HCT116 (cell line): ENCODE measurements around the gene APBA1.

ENCODE experiments used
- EZH2 ChIP-seq: fragments of 200-600 bp; sonication (generic); IDR thresholded peaks from 2 replicates; pipeline ENCODE4 v1.6.1; 2017; ENCODE audit warnings: antibody characterized with exemption, mixed run types
- POLR2AphosphoS5 ChIP-seq: IDR thresholded peaks from 2 replicates; pipeline ENCODE4 v1.6.1; 2011; ENCODE audit warnings: mild to moderate bottlenecking, low read depth, low read length, moderate library complexity
- ZNF274 ChIP-seq: fragments of 200-500 bp; sonication (Bioruptor generic); IDR thresholded peaks from 2 replicates; pipeline ENCODE4 v1.6.1; 2014; ENCODE audit warnings: mild to moderate bottlenecking, low read depth, low read length, inconsistent platforms
- TF ChIP-seq, protein P1 (sequence below), 3 experiments: fragments of 200-600 bp in 1 of 3; sonication (generic) in 1 of 3; IDR thresholded peaks in 2 of 3; conservative IDR thresholded peaks in 1 of 3; 2 replicates each; pipeline ENCODE4 v1.5.1; 2012 to 2017; ENCODE audit warnings: low read depth in 2 of 3, low read length in 2 of 3, antibody characterized with exemption in 1 of 3, borderline replicate concordance in 1 of 3, control low read depth in 1 of 3, mild to moderate bottlenecking in 1 of 3, mixed read lengths in 1 of 3, mixed run types in 1 of 3, moderate library complexity in 1 of 3; ENCODE audit not compliant: insufficient read depth in 1 of 3
- TF ChIP-seq, protein P2 (sequence below): IDR thresholded peaks from 2 replicates; pipeline ENCODE4 v1.6.1; 2012; ENCODE audit warnings: low read depth

DNA sequence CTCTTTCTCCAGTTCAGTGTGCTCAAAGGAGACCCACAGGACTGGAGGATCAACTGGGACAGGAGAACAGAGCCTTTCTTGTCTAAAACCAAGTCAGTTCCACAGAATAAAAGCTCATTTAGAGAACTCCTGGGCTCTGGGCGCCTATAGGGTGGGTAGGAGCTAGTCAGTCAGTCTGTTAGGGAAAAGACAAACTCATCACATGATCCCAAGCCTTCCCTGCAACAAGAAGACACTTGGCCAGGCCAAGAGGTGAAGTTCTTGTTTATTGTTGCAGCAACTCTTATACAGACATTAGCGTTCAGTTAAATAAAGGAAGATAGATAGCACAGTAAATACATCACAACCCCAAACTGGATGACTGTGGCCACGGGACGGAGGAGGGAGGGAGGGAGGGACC, 244.9 kb downstream of the APBA1 start:
- TF ChIP-seq, protein P1, sequence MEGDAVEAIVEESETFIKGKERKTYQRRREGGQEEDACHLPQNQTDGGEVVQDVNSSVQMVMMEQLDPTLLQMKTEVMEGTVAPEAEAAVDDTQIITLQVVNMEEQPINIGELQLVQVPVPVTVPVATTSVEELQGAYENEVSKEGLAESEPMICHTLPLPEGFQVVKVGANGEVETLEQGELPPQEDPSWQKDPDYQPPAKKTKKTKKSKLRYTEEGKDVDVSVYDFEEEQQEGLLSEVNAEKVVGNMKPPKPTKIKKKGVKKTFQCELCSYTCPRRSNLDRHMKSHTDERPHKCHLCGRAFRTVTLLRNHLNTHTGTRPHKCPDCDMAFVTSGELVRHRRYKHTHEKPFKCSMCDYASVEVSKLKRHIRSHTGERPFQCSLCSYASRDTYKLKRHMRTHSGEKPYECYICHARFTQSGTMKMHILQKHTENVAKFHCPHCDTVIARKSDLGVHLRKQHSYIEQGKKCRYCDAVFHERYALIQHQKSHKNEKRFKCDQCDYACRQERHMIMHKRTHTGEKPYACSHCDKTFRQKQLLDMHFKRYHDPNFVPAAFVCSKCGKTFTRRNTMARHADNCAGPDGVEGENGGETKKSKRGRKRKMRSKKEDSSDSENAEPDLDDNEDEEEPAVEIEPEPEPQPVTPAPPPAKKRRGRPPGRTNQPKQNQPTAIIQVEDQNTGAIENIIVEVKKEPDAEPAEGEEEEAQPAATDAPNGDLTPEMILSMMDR (IDR thresholded peaks at IDR 0.05 in 2 of 3, conservative IDR thresholded peaks at IDR 0.05 in 1 of 3; ENCODE audit: borderline replicate concordance in 1 of 3, insufficient read depth in 1 of 3, low read depth in 2 of 3, low read length in 2 of 3): no peak
- TF ChIP-seq ZNF274 (no peak), EZH2 (no peak), POLR2AphosphoS5 (no peak)
- TF ChIP-seq, protein P2, sequence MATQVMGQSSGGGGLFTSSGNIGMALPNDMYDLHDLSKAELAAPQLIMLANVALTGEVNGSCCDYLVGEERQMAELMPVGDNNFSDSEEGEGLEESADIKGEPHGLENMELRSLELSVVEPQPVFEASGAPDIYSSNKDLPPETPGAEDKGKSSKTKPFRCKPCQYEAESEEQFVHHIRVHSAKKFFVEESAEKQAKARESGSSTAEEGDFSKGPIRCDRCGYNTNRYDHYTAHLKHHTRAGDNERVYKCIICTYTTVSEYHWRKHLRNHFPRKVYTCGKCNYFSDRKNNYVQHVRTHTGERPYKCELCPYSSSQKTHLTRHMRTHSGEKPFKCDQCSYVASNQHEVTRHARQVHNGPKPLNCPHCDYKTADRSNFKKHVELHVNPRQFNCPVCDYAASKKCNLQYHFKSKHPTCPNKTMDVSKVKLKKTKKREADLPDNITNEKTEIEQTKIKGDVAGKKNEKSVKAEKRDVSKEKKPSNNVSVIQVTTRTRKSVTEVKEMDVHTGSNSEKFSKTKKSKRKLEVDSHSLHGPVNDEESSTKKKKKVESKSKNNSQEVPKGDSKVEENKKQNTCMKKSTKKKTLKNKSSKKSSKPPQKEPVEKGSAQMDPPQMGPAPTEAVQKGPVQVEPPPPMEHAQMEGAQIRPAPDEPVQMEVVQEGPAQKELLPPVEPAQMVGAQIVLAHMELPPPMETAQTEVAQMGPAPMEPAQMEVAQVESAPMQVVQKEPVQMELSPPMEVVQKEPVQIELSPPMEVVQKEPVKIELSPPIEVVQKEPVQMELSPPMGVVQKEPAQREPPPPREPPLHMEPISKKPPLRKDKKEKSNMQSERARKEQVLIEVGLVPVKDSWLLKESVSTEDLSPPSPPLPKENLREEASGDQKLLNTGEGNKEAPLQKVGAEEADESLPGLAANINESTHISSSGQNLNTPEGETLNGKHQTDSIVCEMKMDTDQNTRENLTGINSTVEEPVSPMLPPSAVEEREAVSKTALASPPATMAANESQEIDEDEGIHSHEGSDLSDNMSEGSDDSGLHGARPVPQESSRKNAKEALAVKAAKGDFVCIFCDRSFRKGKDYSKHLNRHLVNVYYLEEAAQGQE: no peak
